Kidney epithelial cell (primary cell): Measurements from ENCODE around the gene TBC1D25. TPM values are rescaled to one million over a fixed set of nuclear protein-coding genes. Genes with fewer than 3 reads are reported as not detected.

Experiments
- DNase-seq: peaks from one replicate; pipeline ENCODE4 v3.0.0-alpha.2; 2010; ENCODE audit warnings: low read depth
- H3K27me3 ChIP-seq: 2 replicates; pipeline ENCODE4 v1.6.0; 2011; ENCODE audit warnings: low read length; ENCODE audit not compliant: control insufficient read depth, insufficient read depth
- H3K36me3 ChIP-seq: 2 replicates; pipeline ENCODE4 v1.5.1; 2011; ENCODE audit warnings: low read length; ENCODE audit not compliant: control insufficient read depth, insufficient read depth
- H3K4me3 ChIP-seq: 2 replicates; pipeline ENCODE4 v1.5.1; 2011; ENCODE audit warnings: low read depth, mild to moderate bottlenecking, control low read depth, low read length
- total RNA-seq: library from RNA; depleted of rRNA; stranded (reverse); fragments of >200 nt; gene quantifications from 2 replicates; pipeline ENCODE4 v1.2.3, GENCODE V29; 2015
- TF ChIP-seq, protein P1 (sequence below): IDR thresholded peaks from 2 replicates; pipeline ENCODE4 v1.5.1; 2011; ENCODE audit warnings: mild to moderate bottlenecking, moderate library complexity, low read length, control low read depth, inconsistent platforms; ENCODE audit not compliant: insufficient read depth, poor library complexity, severe bottlenecking

Gene TBC1D25
- total RNA-seq, 1 donor from 2014 or later: 6.6 TPM

GRCh38 chrX:48507246-48507645, 32.3 kb upstream of the TBC1D25 start:
- TF ChIP-seq, protein P1, sequence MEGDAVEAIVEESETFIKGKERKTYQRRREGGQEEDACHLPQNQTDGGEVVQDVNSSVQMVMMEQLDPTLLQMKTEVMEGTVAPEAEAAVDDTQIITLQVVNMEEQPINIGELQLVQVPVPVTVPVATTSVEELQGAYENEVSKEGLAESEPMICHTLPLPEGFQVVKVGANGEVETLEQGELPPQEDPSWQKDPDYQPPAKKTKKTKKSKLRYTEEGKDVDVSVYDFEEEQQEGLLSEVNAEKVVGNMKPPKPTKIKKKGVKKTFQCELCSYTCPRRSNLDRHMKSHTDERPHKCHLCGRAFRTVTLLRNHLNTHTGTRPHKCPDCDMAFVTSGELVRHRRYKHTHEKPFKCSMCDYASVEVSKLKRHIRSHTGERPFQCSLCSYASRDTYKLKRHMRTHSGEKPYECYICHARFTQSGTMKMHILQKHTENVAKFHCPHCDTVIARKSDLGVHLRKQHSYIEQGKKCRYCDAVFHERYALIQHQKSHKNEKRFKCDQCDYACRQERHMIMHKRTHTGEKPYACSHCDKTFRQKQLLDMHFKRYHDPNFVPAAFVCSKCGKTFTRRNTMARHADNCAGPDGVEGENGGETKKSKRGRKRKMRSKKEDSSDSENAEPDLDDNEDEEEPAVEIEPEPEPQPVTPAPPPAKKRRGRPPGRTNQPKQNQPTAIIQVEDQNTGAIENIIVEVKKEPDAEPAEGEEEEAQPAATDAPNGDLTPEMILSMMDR: no peak
- Histone ChIP-seq H3K27me3 (no peaks in the 10 kb centered on the region), H3K4me3 (no peak overlapping the region), H3K36me3 (no peaks in the 10 kb centered on the region)
- no peak for DNase-seq

DNA sequence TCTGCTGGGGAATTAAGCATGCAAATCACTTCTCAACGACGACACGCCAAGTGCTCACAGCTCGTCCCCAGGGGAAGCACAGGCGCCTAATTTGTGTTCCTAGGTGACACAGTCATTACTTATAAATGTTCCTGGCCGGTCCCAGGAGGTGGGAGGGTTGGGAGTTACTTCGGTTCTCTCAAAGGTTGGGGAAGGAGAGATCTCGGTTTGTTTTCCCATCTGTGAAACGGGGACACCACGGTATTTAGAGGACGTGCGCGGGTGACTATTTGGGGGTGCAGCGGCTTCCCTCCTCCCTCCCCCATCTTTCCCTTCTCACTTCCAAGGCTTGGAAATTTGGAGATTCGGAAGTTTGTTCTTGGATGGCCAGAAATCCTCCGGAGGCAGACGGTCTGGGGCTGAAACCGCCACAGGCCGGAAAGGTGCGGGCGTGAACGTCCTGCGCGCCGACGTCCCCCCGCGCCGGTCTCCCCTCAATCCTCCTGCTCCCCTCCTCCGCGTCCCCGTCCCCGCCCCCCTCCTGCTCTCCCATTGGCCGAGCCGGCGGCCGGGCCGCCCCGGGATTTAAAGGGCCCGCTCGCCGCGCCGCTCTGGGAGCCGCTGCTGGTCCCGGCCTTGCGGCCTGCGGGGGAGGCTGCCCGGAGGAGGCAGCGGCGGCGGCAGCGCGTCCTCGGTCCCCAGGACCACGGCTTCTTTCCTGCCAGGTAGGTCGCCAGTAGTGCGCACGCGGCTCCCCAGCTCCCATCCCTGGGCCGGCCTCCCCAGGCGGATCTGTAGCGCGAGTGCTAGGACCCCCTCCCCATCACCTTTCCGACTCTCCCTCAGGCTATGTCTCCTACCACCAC, 30.9 kb upstream of the TBC1D25 start, which contains the start of gene PORCN:
PORCN (plus strand) TSS at position 593 of the 845 bp plus-strand sequence. CDS start 829 bp downstream, outside the sequence.
- H3K4me3 ChIP-seq: peak within 1 kb of the TSS; percentile 79
- no peak for DNase-seq
- no peaks in the 10 kb centered on the region for H3K36me3 ChIP-seq
- TF ChIP-seq, protein P1: no peak
- H3K27me3 ChIP-seq: no peaks in the 10 kb centered on the region

- DNase-seq: no peak
- no peaks in the 10 kb centered on the region for H3K27me3 ChIP-seq
- TF ChIP-seq, protein P1: no peak
- H3K4me3 ChIP-seq: peak overlapping the region; percentile 79
- H3K36me3 ChIP-seq: no peaks in the 10 kb centered on the region
These were observed 30.3 kb upstream of the TBC1D25 start for GRCh38 chrX:48509245-48509590.

GRCh38 chrX:48509619-48510018, 29.9 kb upstream of the TBC1D25 start:
- Histone ChIP-seq H3K27me3 (no peaks in the 10 kb centered on the region), H3K4me3 (peak overlapping the region; percentile 79), H3K36me3 (no peaks in the 10 kb centered on the region)
- no peak for DNase-seq
- TF ChIP-seq, protein P1: no peak

DNA sequence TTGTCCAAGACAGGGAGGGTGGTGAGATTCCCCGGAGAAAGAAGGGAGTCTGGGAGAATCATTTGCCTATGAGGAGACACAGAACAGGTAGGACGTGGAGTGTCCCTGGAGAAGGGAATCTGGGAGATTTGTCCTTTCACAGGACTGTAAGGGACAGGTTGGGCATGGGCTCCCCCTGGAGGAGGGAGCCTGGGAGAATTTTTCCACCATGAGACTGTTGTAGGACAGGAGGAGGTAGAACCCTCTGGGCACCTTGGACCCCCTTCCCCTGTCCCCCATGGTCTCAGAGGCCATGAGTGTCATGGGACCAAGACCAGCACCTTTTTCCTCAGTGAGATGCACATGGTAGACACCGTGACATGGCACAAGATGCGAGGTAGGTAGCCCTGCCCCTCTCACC, 28.0 kb upstream of the TBC1D25 start:
- Histone ChIP-seq H3K27me3 (no peaks in the 10 kb centered on the region), H3K4me3 (no peak overlapping the region), H3K36me3 (no peaks in the 10 kb centered on the region)
- DNase-seq: no peak
- TF ChIP-seq, protein P1: peak; percentile 52
